Measurements from ENCODE around the gene CRB1.

The CRB1 gene

DNA sequence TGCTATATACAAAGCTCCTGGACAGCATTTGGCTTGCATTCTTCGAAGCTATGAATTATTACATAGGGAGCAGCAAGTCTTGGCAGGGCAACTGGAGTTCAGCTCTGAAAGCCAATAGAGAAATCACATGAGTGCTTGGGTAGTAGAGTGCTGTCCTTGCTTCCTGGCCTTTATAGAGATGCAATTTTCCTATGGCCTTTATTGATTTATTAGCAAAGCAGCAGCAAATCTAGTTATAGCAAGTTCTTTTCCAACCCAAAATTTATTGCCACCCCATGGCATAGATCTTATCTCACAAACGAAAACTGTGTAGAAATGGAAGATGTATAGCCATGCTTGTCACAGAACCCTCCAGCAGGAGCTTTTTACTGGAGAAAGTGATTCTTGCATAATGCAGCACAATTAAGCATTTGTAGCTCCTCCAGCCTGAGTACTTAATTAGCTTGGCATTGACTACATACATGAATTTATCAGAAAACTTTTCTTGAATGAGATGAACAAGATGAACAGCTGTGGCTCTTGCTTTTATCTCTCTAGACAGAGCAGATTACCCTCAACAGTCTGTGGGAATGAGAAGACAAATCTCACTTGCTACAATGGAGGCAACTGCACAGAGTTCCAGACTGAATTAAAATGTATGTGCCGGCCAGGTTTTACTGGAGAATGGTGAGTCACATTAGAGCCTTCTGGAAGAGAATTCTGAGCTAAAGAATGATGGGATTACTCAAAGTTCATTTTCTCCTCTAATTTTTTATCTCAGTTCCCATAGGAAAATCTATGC is 170.1 kb downstream of the CRB1 start:
- ChIA-PET POLR2A (no interaction called here), CTCF (no interaction called here)
- H3K4me3 ChIP-seq (ENCODE audit: low read depth, low read length): no peak overlapping the region
- TF ChIP-seq CTCF (IDR thresholded peaks at IDR 0.05; ENCODE audit: insufficient read depth, low read length, missing control alignments): no peak
- DNase-seq (ENCODE audit: low read depth, low spot score): no peak

- ChIA-PET CTCF (interaction anchor here (1.5 kb wide), 1 partner anchor 40 kb away, joined by 6 read pairs; no protein-coding TSS in a partner anchor), POLR2A (no interaction called here)
- H3K4me3 ChIP-seq (ENCODE audit: low read depth, low read length): no peak overlapping the region
- no peak for TF ChIP-seq CTCF (IDR thresholded peaks at IDR 0.05; ENCODE audit: insufficient read depth, low read length, missing control alignments)
- DNase-seq (ENCODE audit: low read depth, low spot score): no peak
Observed at GRCh38 chr1:197439708-197440280, 171.7 kb downstream of the CRB1 start.

- DNase-seq (ENCODE audit: low read depth, low spot score): no peak
- no peak for TF ChIP-seq CTCF (IDR thresholded peaks at IDR 0.05; ENCODE audit: insufficient read depth, low read length, missing control alignments)
- H3K4me3 ChIP-seq (ENCODE audit: low read depth, low read length): no peak overlapping the region
- POLR2A ChIA-PET: no interaction called here
- CTCF ChIA-PET: interaction anchor here (1.5 kb wide), 1 partner anchor 41 kb away, joined by 6 read pairs; no protein-coding TSS in a partner anchor
Observed at GRCh38 chr1:197440715-197441114, 172.7 kb downstream of the CRB1 start.

- CTCF ChIA-PET: no interaction called here
Observed at GRCh38 chr1:197441999-197442414, 174.0 kb downstream of the CRB1 start.

DNA sequence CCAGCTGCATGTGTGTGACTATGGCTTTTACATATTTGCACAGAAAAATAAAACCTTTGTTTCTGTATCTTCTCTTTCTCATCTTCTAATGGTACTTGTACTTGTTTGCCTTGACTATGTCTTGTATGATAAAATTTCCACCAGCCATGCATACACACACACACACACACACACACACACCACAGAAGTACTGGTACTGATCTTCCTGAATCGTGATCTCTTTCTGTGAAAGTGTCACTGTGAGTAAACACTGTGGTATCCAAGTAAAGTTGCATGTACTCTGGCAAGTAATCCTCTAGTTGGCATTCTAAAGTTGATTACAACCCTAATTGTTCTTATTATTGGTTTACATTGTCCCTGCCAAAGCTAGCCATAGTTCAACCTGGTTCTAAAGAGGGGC is 176.7 kb downstream of the CRB1 start:
- no peak overlapping the region for H3K4me3 ChIP-seq (ENCODE audit: low read depth, low read length)
- no peak for TF ChIP-seq CTCF (IDR thresholded peaks at IDR 0.05; ENCODE audit: insufficient read depth, low read length, missing control alignments)
- POLR2A ChIA-PET: no interaction called here
- CTCF ChIA-PET: no interaction called here
- no peak for DNase-seq (ENCODE audit: low read depth, low spot score)

More at GRCh38 chr1:197441999-197442414, 174.0 kb downstream of the CRB1 start:
- no peak overlapping the region for H3K4me3 ChIP-seq (ENCODE audit: low read depth, low read length)
- POLR2A ChIA-PET: no interaction called here
- peak; percentile 42 for DNase-seq (ENCODE audit: low read depth, low spot score)
- no peak for TF ChIP-seq CTCF (IDR thresholded peaks at IDR 0.05; ENCODE audit: insufficient read depth, low read length, missing control alignments)

DNA sequence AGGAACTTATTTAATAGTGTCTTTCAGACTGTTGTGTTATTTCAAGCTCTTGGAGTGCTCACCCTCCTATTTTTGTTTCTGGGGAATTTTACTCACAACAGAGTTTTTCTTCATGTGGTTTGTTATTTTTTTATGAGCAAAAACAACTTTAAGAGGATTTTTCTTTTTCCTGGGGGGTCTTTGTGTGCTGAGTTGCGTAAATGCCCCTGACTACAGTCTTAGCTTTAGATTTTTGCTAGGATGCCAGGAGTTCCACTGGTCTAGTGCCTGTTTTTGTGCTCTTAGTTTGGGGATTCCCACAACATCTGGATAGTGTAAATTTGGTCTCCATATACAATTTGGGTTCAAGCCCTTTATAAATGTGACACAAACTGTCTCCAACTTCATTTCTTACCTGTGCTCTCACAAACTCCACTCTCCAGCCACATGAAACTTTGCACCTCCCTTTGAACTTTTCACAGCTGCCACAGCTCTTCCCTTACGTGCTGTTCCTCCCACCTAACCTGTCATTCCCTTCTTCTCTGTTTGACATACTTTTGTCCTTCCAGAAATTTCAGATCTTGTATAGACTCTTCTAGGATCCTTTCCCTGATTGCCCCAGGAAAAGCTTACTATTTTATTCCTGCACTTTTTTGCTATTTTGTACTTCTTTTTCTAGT is 180.2 kb downstream of the CRB1 start:
- CTCF ChIA-PET: no interaction called here
- DNase-seq (ENCODE audit: low read depth, low spot score): no peak
- TF ChIP-seq CTCF (IDR thresholded peaks at IDR 0.05; ENCODE audit: insufficient read depth, low read length, missing control alignments): no peak
- H3K4me3 ChIP-seq (ENCODE audit: low read depth, low read length): no peak overlapping the region
- POLR2A ChIA-PET: no interaction called here
